HL-60 (cell line): ENCODE results near the gene PRG2.

Source experiments
- DNase-seq, 2 experiments: peaks; one replicate each; pipeline ENCODE4 v3.0.0-alpha.2; 2010 to 2020; ENCODE audit warnings: low read depth in 1 of 2, low spot score in 1 of 2
- H3K27ac ChIP-seq: fragments of 250-450 bp; sonication (Bioruptor Pico); replicated peaks from 2 replicates; pipeline ENCODE4 v1.5.1; 2020; ENCODE audit warnings: mild to moderate bottlenecking, moderate library complexity
- H3K27me3 ChIP-seq: fragments of 250-450 bp; sonication (Bioruptor Pico); 2 replicates; pipeline ENCODE4 v1.5.1; 2021; ENCODE audit warnings: mild to moderate bottlenecking, moderate library complexity; ENCODE audit not compliant: insufficient read depth, poor library complexity, severe bottlenecking
- H3K4me3 ChIP-seq: replicated peaks from 2 replicates; pipeline ENCODE4 v1.5.1; 2011; ENCODE audit warnings: mild to moderate bottlenecking, control low read depth, low read length; ENCODE audit not compliant: insufficient read depth
- GABPA ChIP-seq: IDR thresholded peaks from 2 replicates; pipeline ENCODE4 v1.6.1; 2012; ENCODE audit warnings: low read depth
- POLR2AphosphoS5 ChIP-seq: IDR thresholded peaks from 2 replicates; pipeline ENCODE4 v1.6.1; 2012; ENCODE audit warnings: low read depth
- SPI1 ChIP-seq: IDR thresholded peaks from 2 replicates; pipeline ENCODE4 v1.6.1; 2012; ENCODE audit warnings: low read depth, mild to moderate bottlenecking, borderline replicate concordance
- TF ChIP-seq, protein P1 (sequence below): IDR thresholded peaks from one replicate; pipeline ENCODE4 v1.5.1; 2011; ENCODE audit warnings: low read length, control low read depth, inconsistent platforms; ENCODE audit not compliant: insufficient read depth
- TF ChIP-seq, protein P2 (sequence below): IDR thresholded peaks from 2 replicates; pipeline ENCODE4 v1.6.1; 2012; ENCODE audit warnings: low read depth; ENCODE audit not compliant: insufficient replicate concordance

PRG2 gene

DNA sequence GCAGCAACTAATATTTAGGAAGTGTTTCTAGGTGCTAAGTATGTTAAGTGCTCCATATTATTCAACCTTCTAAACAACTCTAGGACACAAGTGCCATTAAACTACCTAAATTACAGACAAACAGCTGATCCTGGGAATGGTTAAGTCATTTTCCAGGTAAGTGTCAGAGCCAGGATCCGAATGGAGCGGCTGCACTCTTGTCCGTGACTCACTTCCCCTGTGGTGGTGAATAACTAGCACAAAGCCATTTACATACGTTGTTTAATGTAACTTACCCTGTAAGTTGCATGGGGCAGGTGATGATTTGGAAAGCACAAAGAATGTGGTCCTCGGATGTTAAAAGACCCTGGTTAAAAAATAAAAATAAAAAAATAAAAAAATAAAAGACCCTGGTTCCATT lies 8.8 kb upstream of the PRG2 start:
- H3K27ac ChIP-seq = peak overlapping the region; percentile 86
- no peak overlapping the region for H3K4me3 ChIP-seq
- TF ChIP-seq, protein P1, sequence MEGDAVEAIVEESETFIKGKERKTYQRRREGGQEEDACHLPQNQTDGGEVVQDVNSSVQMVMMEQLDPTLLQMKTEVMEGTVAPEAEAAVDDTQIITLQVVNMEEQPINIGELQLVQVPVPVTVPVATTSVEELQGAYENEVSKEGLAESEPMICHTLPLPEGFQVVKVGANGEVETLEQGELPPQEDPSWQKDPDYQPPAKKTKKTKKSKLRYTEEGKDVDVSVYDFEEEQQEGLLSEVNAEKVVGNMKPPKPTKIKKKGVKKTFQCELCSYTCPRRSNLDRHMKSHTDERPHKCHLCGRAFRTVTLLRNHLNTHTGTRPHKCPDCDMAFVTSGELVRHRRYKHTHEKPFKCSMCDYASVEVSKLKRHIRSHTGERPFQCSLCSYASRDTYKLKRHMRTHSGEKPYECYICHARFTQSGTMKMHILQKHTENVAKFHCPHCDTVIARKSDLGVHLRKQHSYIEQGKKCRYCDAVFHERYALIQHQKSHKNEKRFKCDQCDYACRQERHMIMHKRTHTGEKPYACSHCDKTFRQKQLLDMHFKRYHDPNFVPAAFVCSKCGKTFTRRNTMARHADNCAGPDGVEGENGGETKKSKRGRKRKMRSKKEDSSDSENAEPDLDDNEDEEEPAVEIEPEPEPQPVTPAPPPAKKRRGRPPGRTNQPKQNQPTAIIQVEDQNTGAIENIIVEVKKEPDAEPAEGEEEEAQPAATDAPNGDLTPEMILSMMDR = no peak
- no peak for TF ChIP-seq SPI1
- no peak for TF ChIP-seq POLR2AphosphoS5
- TF ChIP-seq GABPA = no peak
- no peak for DNase-seq
- no peaks in the 10 kb centered on the region for H3K27me3 ChIP-seq

DNA sequence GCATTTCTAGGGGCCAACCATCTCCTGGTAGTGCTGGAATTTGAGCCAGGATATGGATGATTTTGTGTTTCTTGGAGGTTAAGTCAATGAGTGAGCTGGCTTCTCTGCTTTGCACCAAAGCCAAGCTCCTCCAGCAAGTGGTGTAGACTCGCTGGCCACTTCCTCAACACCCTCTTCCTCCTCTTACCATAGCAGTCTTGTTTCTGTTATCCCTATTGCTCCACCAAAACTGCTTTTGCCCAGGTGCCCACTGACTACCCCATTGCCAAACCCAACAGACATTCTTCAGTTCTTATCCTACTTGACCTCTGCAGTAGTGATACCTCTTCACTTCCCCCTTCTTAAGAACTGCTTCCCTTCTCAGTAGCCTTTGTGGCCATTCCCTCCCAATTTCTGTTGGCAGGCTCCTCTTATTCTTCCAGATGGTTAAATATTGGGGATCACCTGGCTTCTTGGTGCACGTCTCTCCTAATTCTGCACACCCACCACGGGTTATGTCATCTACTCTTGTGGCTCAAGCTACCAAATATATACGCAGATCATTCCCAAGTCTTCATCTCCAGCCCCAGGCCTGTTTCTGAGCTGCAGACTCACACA lies 7.0 kb upstream of the PRG2 start:
- Histone ChIP-seq H3K27ac (peak overlapping the region; percentile 86), H3K27me3 (no peaks in the 10 kb centered on the region), H3K4me3 (no peak overlapping the region)
- peak; percentile 95 for TF ChIP-seq SPI1
- TF ChIP-seq, protein P2, sequence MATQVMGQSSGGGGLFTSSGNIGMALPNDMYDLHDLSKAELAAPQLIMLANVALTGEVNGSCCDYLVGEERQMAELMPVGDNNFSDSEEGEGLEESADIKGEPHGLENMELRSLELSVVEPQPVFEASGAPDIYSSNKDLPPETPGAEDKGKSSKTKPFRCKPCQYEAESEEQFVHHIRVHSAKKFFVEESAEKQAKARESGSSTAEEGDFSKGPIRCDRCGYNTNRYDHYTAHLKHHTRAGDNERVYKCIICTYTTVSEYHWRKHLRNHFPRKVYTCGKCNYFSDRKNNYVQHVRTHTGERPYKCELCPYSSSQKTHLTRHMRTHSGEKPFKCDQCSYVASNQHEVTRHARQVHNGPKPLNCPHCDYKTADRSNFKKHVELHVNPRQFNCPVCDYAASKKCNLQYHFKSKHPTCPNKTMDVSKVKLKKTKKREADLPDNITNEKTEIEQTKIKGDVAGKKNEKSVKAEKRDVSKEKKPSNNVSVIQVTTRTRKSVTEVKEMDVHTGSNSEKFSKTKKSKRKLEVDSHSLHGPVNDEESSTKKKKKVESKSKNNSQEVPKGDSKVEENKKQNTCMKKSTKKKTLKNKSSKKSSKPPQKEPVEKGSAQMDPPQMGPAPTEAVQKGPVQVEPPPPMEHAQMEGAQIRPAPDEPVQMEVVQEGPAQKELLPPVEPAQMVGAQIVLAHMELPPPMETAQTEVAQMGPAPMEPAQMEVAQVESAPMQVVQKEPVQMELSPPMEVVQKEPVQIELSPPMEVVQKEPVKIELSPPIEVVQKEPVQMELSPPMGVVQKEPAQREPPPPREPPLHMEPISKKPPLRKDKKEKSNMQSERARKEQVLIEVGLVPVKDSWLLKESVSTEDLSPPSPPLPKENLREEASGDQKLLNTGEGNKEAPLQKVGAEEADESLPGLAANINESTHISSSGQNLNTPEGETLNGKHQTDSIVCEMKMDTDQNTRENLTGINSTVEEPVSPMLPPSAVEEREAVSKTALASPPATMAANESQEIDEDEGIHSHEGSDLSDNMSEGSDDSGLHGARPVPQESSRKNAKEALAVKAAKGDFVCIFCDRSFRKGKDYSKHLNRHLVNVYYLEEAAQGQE = no peak
- TF ChIP-seq GABPA = no peak
- TF ChIP-seq, protein P1 = no peak
- TF ChIP-seq POLR2AphosphoS5 = peak; percentile 95
- DNase-seq = peak; percentile 95 to 98

DNA sequence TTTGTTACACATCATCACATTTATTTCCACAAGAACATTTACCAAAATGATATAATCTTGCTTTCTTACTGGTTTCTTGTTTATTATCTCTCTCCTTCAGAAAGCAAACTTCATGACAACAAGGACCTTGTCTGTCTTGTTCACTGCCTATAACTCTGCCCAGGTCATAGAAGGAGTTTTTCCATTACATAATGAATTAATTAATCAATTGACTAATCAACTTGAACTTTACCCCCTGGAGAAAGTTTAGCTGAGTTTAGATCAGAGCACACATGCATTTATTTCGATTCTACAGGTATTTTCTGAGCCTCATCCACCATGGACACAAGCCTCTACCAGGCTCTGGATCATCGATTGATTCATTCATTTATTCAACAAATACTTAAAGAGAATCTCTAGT lies 6.3 kb upstream of the PRG2 start:
- Histone ChIP-seq H3K27ac (peak overlapping the region; percentile 86), H3K4me3 (no peak overlapping the region), H3K27me3 (no peaks in the 10 kb centered on the region)
- TF ChIP-seq SPI1 (no peak), POLR2AphosphoS5 (no peak), GABPA (no peak)
- TF ChIP-seq, protein P1 = no peak
- TF ChIP-seq, protein P2 = no peak
- no peak for DNase-seq
